IPS DF 6.9 (cell line): ENCODE measurements around the gene NCOA5.

Source experiments
- DNase-seq: peaks from one replicate; pipeline ENCODE4 v3.0.0-alpha.2; 2013; ENCODE audit warnings: low read depth, low spot score
- H3K27ac ChIP-seq: one replicate; pipeline ENCODE4 v1.5.1; 2013; ENCODE audit warnings: low read length, control low read depth
- H3K27me3 ChIP-seq: 2 replicates; pipeline ENCODE4 v1.6.1; 2013; ENCODE audit warnings: mild to moderate bottlenecking, low read length; ENCODE audit not compliant: control insufficient read depth, insufficient read depth
- H3K36me3 ChIP-seq: 2 replicates; pipeline ENCODE4 v1.6.1; 2013; ENCODE audit warnings: low read length; ENCODE audit not compliant: control insufficient read depth, insufficient read depth
- H3K4me1 ChIP-seq: 2 replicates; pipeline ENCODE4 v1.6.1; 2013; ENCODE audit warnings: low read length; ENCODE audit not compliant: control insufficient read depth, insufficient read depth
- H3K4me3 ChIP-seq: 2 replicates; pipeline ENCODE4 v1.5.1; 2013; ENCODE audit warnings: mild to moderate bottlenecking, low read length
- H3K9me3 ChIP-seq: 2 replicates; pipeline ENCODE4 v1.6.1; 2013; ENCODE audit warnings: low read length, inconsistent platforms; ENCODE audit not compliant: control insufficient read depth, insufficient read depth
- WGBS: extraction: QIAGEN DNeasy Blood & Tissue Kit; methylation state at CpG from one replicate; pipeline ENCODE4 v1.1.7; 2013; ENCODE audit warnings: mixed read lengths, missing lambda C conversion rate; ENCODE audit not compliant: insufficient read length, insufficient coverage; 5-methylcytosine and 5-hydroxymethylcytosine counted together

The NCOA5 gene

GRCh38 chr20:46089417-46090388 is at the start of gene NCOA5:
Gene NCOA5, minus strand, starts transcription at chr20:46089962. Its CDS starts 10,538 bp downstream, at chr20:46079424.
- no peaks in the 10 kb centered on the region for H3K9me3 ChIP-seq

GRCh38 chr20:46139266-46139889 is 49.6 kb upstream of the NCOA5 start:
- Histone ChIP-seq H3K4me1 (peaks cover 3% of the 10 kb centered on the region; the same call in 1 of the 2 replicates), H3K9me3 (no peaks in the 10 kb centered on the region), H3K36me3 (no peaks in the 10 kb centered on the region), H3K27ac (no peak overlapping the region), H3K4me3 (no peak overlapping the region), H3K27me3 (no peaks in the 10 kb centered on the region)
- DNase-seq = no peak
- no CpG with 5 or more reads among the region's 8 CpGs for WGBS

More at GRCh38 chr20:46089417-46090388, at the start of gene NCOA5:
- H3K4me3 ChIP-seq = peak within 1 kb of the TSS; percentile 86
- no peaks in the 10 kb centered on the region for H3K36me3 ChIP-seq
- no peak within 1 kb of the TSS for H3K27ac ChIP-seq
- H3K4me1 ChIP-seq = no peaks in the 10 kb centered on the region
- no CpG with 5 or more reads among the region's 100 CpGs for WGBS
- DNase-seq = peak; percentile 87
- H3K27me3 ChIP-seq = no peaks in the 10 kb centered on the region

- Histone ChIP-seq H3K9me3 (no peaks in the 10 kb centered on the region), H3K36me3 (no peaks in the 10 kb centered on the region), H3K27ac (no peak overlapping the region), H3K27me3 (no peaks in the 10 kb centered on the region), H3K4me1 (peaks cover 4% of the 10 kb centered on the region), H3K4me3 (no peak overlapping the region)
- no peak for DNase-seq
- WGBS = no CpG with 5 or more reads among the region's 5 CpGs
These were observed 48.1 kb upstream of the NCOA5 start for GRCh38 chr20:46137816-46138215.

GRCh38 chr20:46135856-46136633 is 46.3 kb upstream of the NCOA5 start:
- 100% methylated on average over 1 of the region's 12 CpGs for WGBS
- H3K9me3 ChIP-seq = no peaks in the 10 kb centered on the region
- peaks cover 5% of the 10 kb centered on the region for H3K4me1 ChIP-seq
- H3K36me3 ChIP-seq = no peaks in the 10 kb centered on the region
- no peak for DNase-seq
- no peak overlapping the region for H3K4me3 ChIP-seq
- no peaks in the 10 kb centered on the region for H3K27me3 ChIP-seq
- no peak overlapping the region for H3K27ac ChIP-seq

GRCh38 chr20:46134716-46135115 is 45.0 kb upstream of the NCOA5 start:
- Histone ChIP-seq H3K9me3 (no peaks in the 10 kb centered on the region), H3K4me3 (no peak overlapping the region), H3K27ac (no peak overlapping the region), H3K27me3 (no peaks in the 10 kb centered on the region), H3K36me3 (no peaks in the 10 kb centered on the region), H3K4me1 (peaks cover 5% of the 10 kb centered on the region; the same call in 1 of the 2 replicates)
- no CpG with 5 or more reads among the region's 7 CpGs for WGBS
- no peak for DNase-seq

- no peak overlapping the region for H3K4me3 ChIP-seq
- no peak overlapping the region for H3K27ac ChIP-seq
- WGBS = no CpG with 5 or more reads among the region's 11 CpGs
- H3K27me3 ChIP-seq = no peaks in the 10 kb centered on the region
- DNase-seq = no peak
- peaks cover 2% of the 10 kb centered on the region; the same call in 1 of the 2 replicates for H3K4me1 ChIP-seq
- no peaks in the 10 kb centered on the region for H3K36me3 ChIP-seq
- no peaks in the 10 kb centered on the region for H3K9me3 ChIP-seq
These were observed 44.3 kb upstream of the NCOA5 start for GRCh38 chr20:46133886-46134654.

GRCh38 chr20:46132705-46133120 is 43.0 kb upstream of the NCOA5 start:
- Histone ChIP-seq H3K27ac (no peak overlapping the region), H3K36me3 (no peaks in the 10 kb centered on the region), H3K27me3 (no peaks in the 10 kb centered on the region), H3K4me3 (no peak overlapping the region), H3K9me3 (no peaks in the 10 kb centered on the region), H3K4me1 (peaks cover 2% of the 10 kb centered on the region; the same call in 1 of the 2 replicates)
- peak; percentile 33 for DNase-seq
- no CpG with 5 or more reads among the region's 17 CpGs for WGBS

- WGBS = no CpG with 5 or more reads among the region's 6 CpGs
- H3K36me3 ChIP-seq = no peaks in the 10 kb centered on the region
- H3K27me3 ChIP-seq = no peaks in the 10 kb centered on the region
- no peak for DNase-seq
- H3K4me3 ChIP-seq = no peak overlapping the region
- no peak overlapping the region for H3K27ac ChIP-seq
- no peaks in the 10 kb centered on the region for H3K9me3 ChIP-seq
- H3K4me1 ChIP-seq = peaks cover 2% of the 10 kb centered on the region; the same call in 1 of the 2 replicates
These were observed 41.6 kb upstream of the NCOA5 start for GRCh38 chr20:46131396-46131795.

- Histone ChIP-seq H3K27ac (no peak overlapping the region), H3K27me3 (no peaks in the 10 kb centered on the region), H3K36me3 (no peaks in the 10 kb centered on the region), H3K9me3 (no peaks in the 10 kb centered on the region), H3K4me3 (no peak overlapping the region), H3K4me1 (peaks cover 2% of the 10 kb centered on the region; the same call in 1 of the 2 replicates)
- no peak for DNase-seq
- no CpG with 5 or more reads among the region's 4 CpGs for WGBS
These were observed 40.8 kb upstream of the NCOA5 start for GRCh38 chr20:46130534-46130933.
